NCI-H146 treated with DMSO at 0.1 percent for 48 hours (cell line): Measurements from ENCODE around the gene CCDC85B.

ENCODE experiments used
- DNase-seq: peaks from one replicate; lab custom pipeline; 2025; ENCODE audit not compliant: unreplicated experiment; lab: John Stamatoyannopoulos, UW

The CCDC85B gene

GRCh38 chr11:65903715-65904114 is 13.2 kb downstream of the CCDC85B start:
- no peak for DNase-seq

- DNase-seq: no peak
Measured at GRCh38 chr11:65906602-65907001, 16.1 kb downstream of the CCDC85B start.

GRCh38 chr11:65907878-65908277 is 17.4 kb downstream of the CCDC85B start:
- DNase-seq: no peak

GRCh38 chr11:65911682-65912568 is 21.5 kb downstream of the CCDC85B start:
- DNase-seq: no peak

- DNase-seq: no peak
Measured at GRCh38 chr11:65912845-65913244, 22.4 kb downstream of the CCDC85B start.

- DNase-seq: no peak
Measured at GRCh38 chr11:65915101-65915820, 24.8 kb downstream of the CCDC85B start.

DNA sequence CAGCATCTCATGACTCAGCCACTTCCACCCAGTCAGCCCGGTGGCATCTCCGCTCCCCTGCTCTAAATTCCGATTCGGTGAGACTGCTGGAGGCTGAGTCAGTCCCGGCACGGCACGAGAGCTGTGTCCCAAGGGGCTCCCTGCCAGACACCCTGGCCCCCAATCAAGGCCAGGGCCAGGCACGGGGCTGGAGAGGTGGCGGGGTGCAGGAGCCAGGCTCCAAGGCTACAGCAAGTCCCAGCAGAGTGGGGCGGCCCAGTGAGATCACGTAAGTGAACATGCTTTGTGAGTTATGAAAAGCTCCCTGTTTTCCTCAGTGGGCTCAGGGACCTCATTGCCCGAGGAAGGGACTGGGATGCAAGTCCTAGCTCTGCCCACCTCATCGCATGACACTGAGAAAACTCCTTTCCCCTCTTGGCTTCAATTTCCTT is 25.4 kb downstream of the CCDC85B start:
- no peak for DNase-seq

GRCh38 chr11:65916391-65916790 is 25.9 kb downstream of the CCDC85B start:
- no peak for DNase-seq

DNA sequence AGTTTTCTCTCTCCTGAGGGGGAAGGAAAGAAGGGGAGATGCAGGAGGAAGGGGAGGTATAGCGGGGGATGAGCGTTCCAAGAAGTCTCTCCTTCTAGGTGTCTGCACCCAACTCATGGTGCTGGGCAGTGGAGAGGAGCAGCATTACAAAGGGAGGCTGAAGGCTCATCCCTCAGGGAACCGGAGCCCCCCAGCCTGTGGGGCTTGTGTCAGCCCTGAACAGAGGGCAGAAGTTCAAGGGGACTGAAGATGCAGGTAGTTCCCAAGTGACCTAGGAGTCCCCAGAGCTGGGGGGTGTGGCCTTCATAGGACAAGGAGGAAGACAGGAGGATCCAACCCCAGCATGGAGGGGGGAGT is 26.6 kb downstream of the CCDC85B start:
- no peak for DNase-seq

DNA sequence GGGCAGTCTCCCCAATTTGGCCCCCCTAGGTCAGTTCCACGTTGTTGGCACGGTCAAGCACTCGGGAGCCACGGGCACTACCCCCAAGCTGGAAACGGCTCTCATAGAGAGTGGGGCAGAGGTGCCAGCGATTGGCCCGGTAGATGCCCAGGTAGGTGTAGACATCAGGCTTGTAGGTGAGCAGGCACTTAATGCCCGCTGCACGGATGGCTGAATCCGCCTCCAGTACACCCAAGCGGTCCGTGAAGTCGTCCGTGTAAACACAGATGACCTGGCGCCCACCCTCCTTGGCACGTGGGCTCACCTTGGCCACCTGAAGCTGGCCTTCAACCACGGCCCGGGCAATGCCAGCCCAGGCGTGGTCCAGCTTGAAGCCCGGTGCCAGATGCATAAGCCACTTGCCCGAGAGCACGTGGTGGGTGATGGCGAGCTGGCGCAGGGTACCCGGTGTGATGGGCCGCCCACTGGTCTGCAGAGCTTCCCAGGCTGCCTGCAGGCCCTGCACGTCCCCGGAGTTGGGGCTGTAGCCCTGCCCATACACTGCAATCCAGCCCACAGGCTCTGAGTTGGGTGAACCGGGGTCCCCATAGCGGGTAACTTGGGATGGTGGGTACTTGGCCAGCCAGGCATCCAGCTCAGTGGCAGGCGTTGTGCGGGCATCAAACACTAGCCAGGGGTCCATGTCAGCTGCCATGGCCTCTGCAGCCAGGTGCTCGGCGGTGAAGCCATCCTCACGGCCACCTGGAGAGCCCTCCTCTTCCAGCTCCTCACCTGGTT is 27.1 kb downstream of the CCDC85B start:
- no peak for DNase-seq

GRCh38 chr11:65918211-65919140 is 28.0 kb downstream of the CCDC85B start, which contains the start of gene C11orf68:
Gene C11orf68 (minus strand): TSS chr11:65919062. CDS start chr11:65919031, 31 bp downstream.
- DNase-seq: peak; percentile 23

DNA sequence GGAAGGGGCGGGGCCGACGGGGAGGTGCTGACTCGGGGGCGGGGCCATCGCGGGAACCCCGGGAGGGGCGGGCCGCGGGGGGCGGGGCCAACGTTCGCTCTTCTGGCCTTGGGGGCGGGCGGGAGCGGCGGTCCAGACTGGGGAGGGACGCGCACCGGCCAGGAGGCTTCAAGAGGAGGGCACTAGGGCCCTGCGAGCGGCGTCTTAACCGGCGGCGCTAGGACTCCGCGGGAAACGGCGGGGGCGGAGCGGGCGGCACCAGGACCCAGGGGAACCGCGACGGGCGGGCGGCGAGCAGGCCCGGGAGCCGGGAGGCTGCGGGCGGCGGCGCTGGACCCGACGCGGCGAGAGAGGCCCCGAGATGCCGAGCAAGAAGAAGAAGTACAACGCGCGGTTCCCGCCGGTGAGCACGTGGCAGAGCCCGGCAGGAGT is 28.7 kb downstream of the CCDC85B start, which contains the start of gene DRAP1:
TSS of gene DRAP1 (plus strand) at position 286 of the 432 bp plus-strand sequence. CDS start at position 362, 76 bp downstream.
- peak; percentile 92 for DNase-seq

DNA sequence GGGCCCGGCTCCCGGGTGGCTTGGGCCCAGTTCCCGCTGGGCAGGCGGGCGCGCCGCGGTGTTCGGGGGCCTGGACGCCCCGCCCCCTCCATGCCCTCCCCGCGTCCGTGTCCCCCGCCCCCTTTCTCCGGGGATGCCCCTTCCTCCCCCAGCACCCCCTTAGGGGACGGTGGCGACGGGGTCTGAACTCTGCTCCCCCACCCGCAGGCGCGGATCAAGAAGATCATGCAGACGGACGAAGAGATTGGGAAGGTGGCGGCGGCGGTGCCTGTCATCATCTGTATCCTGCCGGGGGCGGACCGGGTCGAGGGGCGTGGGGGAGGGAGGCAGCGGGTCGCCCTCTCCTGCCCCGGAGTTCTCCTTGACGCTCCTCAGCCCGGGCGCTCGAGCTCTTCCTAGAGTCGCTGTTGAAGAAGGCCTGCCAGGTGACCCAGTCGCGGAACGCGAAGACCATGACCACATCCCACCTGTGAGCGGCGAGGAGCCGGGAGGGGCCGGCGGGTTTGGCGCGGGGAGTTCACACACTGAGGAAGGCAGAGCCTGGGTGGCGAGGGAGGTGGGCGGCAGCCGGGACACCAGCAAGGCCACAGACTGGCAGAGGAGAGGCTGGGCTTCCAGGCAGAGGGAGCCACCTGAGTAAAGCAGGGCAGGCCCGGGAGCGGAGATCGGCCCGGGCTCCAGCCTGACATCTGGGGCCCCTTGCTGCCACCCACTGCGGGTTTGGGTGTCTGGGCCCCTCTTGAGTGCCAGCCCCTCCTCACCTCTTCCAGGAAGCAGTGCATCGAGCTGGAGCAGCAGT is 29.3 kb downstream of the CCDC85B start:
- DNase-seq: no peak

DNA sequence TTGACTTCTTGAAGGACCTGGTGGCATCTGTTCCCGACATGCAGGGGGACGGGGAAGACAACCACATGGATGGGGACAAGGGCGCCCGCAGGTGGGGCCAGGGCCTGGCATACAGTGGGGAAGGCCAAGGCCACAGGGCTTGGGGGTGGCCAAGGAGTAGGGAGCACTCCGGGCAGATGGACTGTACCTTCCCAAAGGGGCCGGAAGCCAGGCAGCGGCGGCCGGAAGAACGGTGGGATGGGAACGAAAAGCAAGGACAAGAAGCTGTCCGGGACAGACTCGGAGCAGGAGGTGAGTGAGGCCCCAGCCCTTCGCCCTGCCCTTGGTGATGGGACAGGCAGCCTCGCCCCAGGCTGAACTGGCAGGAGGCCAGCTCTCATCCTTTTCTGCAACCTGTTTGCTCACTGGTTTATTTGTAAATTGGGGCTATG is 29.9 kb downstream of the CCDC85B start:
- DNase-seq: no peak

DNA sequence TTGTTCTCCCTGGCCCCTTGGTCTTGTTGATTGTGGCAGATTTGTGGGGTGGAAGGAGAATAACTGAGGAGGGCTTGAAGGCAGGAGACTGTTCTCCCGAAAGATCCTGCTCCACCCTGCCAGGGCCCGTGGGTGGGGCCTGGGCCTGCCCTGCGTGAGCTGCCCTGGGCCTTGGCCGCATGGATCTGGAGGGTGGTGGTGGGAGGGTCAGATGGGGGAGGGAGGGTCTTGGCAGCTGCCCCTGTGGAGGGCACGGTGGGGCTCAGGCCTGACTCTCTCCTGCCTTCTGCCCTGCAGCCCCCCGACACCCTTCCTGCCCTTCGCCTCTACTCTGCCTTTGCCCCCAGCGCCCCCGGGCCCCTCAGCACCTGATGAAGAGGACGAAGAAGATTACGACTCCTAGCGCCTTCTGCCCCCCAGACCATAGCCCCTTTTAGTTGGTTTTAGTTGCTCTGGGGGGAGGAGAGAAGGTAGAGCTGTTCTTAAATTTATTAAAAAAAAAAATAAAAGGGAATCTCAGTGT is 30.6 kb downstream of the CCDC85B start:
- DNase-seq: no peak

DNA sequence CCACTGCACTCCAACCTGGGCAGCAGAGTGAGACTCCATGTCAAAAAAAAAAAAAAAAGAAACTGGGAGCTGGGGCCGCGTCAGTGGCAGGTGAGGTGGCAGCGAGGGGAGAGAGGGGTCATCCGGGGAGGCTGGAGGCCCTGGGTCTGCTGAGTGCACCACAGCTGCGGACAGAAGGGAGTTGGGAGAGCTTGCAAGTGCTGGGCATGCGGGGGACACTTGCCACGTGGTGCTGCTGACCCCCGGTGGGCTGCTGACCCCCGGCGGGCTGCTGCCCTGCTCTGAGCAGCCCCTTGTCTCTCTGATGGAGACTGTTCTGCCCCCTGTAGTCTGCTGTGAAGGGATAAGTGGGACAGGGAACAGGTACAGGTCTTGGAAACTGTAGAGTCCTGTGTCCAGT is 31.4 kb downstream of the CCDC85B start:
- no peak for DNase-seq

- DNase-seq: no peak
Measured at GRCh38 chr11:65922565-65922964, 32.1 kb downstream of the CCDC85B start.

GRCh38 chr11:65925397-65925796 is 34.9 kb downstream of the CCDC85B start:
- DNase-seq: no peak

DNA sequence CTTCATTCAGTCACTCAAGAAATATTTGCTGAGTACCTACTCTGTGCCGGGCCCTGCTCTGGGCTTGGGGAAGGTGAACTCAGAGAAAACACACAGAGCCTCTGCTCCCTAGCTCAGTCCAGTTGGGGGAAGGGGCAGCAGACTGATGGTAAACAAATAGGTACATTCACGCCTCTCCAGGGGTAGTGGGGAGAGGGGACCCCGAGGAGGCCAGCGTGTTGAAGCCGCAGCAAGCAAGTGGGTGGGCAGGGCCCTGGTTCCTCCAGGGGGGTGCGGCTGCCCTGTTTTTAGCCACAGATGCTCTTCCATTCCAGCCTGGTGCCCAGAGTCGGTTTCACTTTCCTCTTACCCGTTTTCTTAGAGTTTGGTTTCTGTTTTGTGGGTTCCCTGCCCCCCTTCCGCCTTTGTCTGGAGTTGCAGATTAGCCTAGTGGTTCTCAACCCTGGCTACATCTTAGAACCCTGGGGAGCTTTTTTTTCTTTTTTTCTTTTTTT is 37.5 kb downstream of the CCDC85B start:
- no peak for DNase-seq
